ENCODE measurements around the gene FOXJ1.
"Not testable (repeated sequence)": the region's sequence is repeated elsewhere in the genome, so short reads cannot be mapped to it uniquely, and the experiment has no call there.

Gene FOXJ1

DNA sequence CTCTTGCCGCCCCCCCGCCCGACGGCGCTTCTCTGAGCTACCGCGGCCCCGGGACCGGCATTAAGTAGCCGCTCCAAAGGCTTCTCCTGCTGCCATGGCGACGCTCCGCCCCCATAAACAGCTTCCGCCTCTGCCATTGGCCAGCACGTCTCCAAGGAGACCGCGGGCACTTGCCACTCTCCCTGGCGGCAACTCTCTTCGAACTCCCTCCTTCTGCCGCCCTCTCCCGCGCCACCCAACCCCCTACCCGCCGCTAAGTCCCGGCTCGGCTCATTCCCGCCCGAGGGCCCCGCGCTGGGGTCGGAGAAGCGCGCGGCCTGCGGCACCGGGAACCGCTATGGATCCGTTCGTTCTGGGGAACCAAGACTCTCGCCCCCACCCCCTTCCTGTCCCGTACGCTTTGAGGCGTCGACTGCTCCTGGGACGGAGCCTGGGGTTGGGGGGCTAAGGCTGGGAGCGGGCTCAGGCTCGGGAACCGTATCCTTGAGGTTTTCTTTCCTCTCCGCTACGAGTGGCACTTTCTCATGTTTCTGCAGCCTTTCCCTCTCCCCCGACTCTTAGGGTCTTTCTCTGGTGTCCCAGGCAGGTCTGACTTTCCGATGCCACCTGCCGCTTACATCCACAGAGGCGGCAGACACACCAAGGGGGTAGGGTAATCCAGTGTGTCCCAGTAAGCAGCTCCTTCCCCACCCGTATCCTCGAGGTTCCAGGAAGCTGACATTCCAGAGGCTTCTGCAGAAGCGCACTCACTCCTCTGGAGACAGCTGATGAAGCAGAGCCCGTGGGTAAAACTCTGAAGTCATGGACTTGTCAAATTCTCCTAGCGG is at the start of gene FOXJ1:
Gene FOXJ1, minus strand, starts transcription at position 34 of the 827 bp plus-strand sequence. CDS start 850 bp downstream, outside the sequence.
- H3K27me3 ChIP-seq (ENCODE audit: control insufficient read depth in 1 of 2, insufficient read depth in 2 of 2, low read length in 2 of 2), result peaks cover 8 to 28% of the 10 kb centered on the region in 2 donors
- no peak within 1 kb of the TSS for H3K27ac ChIP-seq (ENCODE audit: low read depth, low read length)
- H3K4me3 ChIP-seq (ENCODE audit: low read depth in 1 of 2, low read length in 2 of 2), result peak within 1 kb of the TSS; percentile 60 to 71
- peaks cover 0 to 14% of the 10 kb centered on the region in 2 donors for H3K36me3 ChIP-seq (ENCODE audit: control insufficient read depth in 1 of 2, insufficient read depth in 2 of 2, low read length in 2 of 2)
- H3K9me3 ChIP-seq (ENCODE audit: control insufficient read depth in 1 of 2, low read length in 2 of 2), result no peaks in the 10 kb centered on the region
- H3K4me1 ChIP-seq (ENCODE audit: control insufficient read depth in 1 of 2, insufficient read depth in 2 of 2, low read length in 2 of 2), result peaks cover 20 to 40% of the 10 kb centered on the region in 2 donors
- H3K9ac ChIP-seq (ENCODE audit: low read depth in 1 of 2, low read length in 2 of 2), result peak within 1 kb of the TSS in 1 of 2 donors; percentile 47

GRCh38 chr17:76189741-76190140 is 48.7 kb upstream of the FOXJ1 start:
- Histone ChIP-seq H3K27me3 (ENCODE audit: control insufficient read depth in 1 of 2, insufficient read depth in 2 of 2, low read length in 2 of 2) (no peaks in the 10 kb centered on the region), H3K4me1 (ENCODE audit: control insufficient read depth in 1 of 2, insufficient read depth in 2 of 2, low read length in 2 of 2) (peaks cover 16 to 17% of the 10 kb centered on the region in 2 donors), H3K27ac (ENCODE audit: low read depth, low read length) (no peak overlapping the region), H3K4me3 (ENCODE audit: low read depth in 1 of 2, low read length in 2 of 2) (no peak overlapping the region), H3K9ac (ENCODE audit: low read depth in 1 of 2, low read length in 2 of 2) (no peak overlapping the region), H3K9me3 (ENCODE audit: control insufficient read depth in 1 of 2, low read length in 2 of 2) (no peaks in the 10 kb centered on the region), H3K36me3 (ENCODE audit: control insufficient read depth in 1 of 2, insufficient read depth in 2 of 2, low read length in 2 of 2) (no peaks in the 10 kb centered on the region)

DNA sequence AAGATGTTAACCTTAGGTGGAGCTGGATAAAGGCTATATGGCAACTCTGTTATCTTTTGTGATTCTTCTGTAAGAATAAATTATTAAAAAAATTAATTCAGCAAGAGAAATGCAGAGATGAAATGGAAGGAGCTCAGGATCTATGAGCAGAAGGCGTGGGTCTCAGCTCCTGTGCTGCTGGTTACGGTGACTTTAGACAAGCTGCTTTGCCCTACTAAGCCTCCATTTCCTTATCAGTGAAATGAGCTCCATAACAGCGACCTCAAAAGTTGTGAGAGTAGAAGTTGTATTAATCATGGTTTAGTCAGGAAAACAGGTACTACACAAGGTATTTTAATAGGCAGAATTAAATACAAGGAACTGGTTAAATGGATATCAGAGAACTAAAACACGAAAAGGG is 48.2 kb upstream of the FOXJ1 start:
- Histone ChIP-seq H3K9me3 (ENCODE audit: control insufficient read depth in 1 of 2, low read length in 2 of 2) (no peaks in the 10 kb centered on the region), H3K27ac (ENCODE audit: low read depth, low read length) (no peak overlapping the region), H3K27me3 (ENCODE audit: control insufficient read depth in 1 of 2, insufficient read depth in 2 of 2, low read length in 2 of 2) (no peaks in the 10 kb centered on the region), H3K36me3 (ENCODE audit: control insufficient read depth in 1 of 2, insufficient read depth in 2 of 2, low read length in 2 of 2) (no peaks in the 10 kb centered on the region), H3K9ac (ENCODE audit: low read depth in 1 of 2, low read length in 2 of 2) (no peak overlapping the region), H3K4me3 (ENCODE audit: low read depth in 1 of 2, low read length in 2 of 2) (no peak overlapping the region), H3K4me1 (ENCODE audit: control insufficient read depth in 1 of 2, insufficient read depth in 2 of 2, low read length in 2 of 2) (peaks cover 16 to 17% of the 10 kb centered on the region in 2 donors)

- Histone ChIP-seq H3K9me3 (ENCODE audit: control insufficient read depth in 1 of 2, low read length in 2 of 2) (no peaks in the 10 kb centered on the region), H3K27ac (ENCODE audit: low read depth, low read length) (no peak overlapping the region), H3K4me1 (ENCODE audit: control insufficient read depth in 1 of 2, insufficient read depth in 2 of 2, low read length in 2 of 2) (peaks cover 16 to 17% of the 10 kb centered on the region in 2 donors), H3K27me3 (ENCODE audit: control insufficient read depth in 1 of 2, insufficient read depth in 2 of 2, low read length in 2 of 2) (no peaks in the 10 kb centered on the region), H3K36me3 (ENCODE audit: control insufficient read depth in 1 of 2, insufficient read depth in 2 of 2, low read length in 2 of 2) (no peaks in the 10 kb centered on the region), H3K4me3 (ENCODE audit: low read depth in 1 of 2, low read length in 2 of 2) (no peak overlapping the region), H3K9ac (ENCODE audit: low read depth in 1 of 2, low read length in 2 of 2) (no peak overlapping the region)
These were observed 47.4 kb upstream of the FOXJ1 start for GRCh38 chr17:76188213-76189016.

GRCh38 chr17:76186774-76187173 is 45.7 kb upstream of the FOXJ1 start:
- H3K36me3 ChIP-seq (ENCODE audit: control insufficient read depth in 1 of 2, insufficient read depth in 2 of 2, low read length in 2 of 2); H3K27me3 ChIP-seq (ENCODE audit: control insufficient read depth in 1 of 2, insufficient read depth in 2 of 2, low read length in 2 of 2); H3K27ac ChIP-seq (ENCODE audit: low read depth, low read length); H3K4me3 ChIP-seq (ENCODE audit: low read depth in 1 of 2, low read length in 2 of 2); H3K9ac ChIP-seq (ENCODE audit: low read depth in 1 of 2, low read length in 2 of 2); H3K9me3 ChIP-seq (ENCODE audit: control insufficient read depth in 1 of 2, low read length in 2 of 2); H3K4me1 ChIP-seq (ENCODE audit: control insufficient read depth in 1 of 2, insufficient read depth in 2 of 2, low read length in 2 of 2): not testable (repeated sequence)

DNA sequence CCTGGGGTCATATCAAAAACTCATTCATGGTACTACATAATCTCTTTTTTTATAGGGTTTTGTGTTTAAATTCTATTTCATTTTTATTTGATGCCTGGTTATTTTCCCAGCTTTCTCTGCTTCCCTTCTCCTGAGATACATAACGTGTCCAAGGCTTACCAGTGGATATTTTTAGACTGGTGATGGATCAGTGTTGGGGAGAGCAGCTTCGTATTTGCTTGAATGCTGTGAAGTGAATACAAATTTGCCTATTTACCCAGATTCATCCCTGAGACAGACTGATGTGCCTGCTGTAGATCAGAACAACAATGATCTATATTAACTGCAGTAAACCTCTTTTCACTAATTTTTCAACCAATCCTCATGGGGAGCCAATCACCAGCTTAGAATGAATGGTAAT is 43.2 kb upstream of the FOXJ1 start:
- H3K4me1 ChIP-seq (ENCODE audit: control insufficient read depth in 1 of 2, insufficient read depth in 2 of 2, low read length in 2 of 2), result peaks cover 9 to 16% of the 10 kb centered on the region in 2 donors
- no peaks in the 10 kb centered on the region for H3K27me3 ChIP-seq (ENCODE audit: control insufficient read depth in 1 of 2, insufficient read depth in 2 of 2, low read length in 2 of 2)
- no peak overlapping the region for H3K27ac ChIP-seq (ENCODE audit: low read depth, low read length)
- no peak overlapping the region for H3K9ac ChIP-seq (ENCODE audit: low read depth in 1 of 2, low read length in 2 of 2)
- no peaks in the 10 kb centered on the region for H3K9me3 ChIP-seq (ENCODE audit: control insufficient read depth in 1 of 2, low read length in 2 of 2)
- no peak overlapping the region for H3K4me3 ChIP-seq (ENCODE audit: low read depth in 1 of 2, low read length in 2 of 2)
- no peaks in the 10 kb centered on the region for H3K36me3 ChIP-seq (ENCODE audit: control insufficient read depth in 1 of 2, insufficient read depth in 2 of 2, low read length in 2 of 2)

- Histone ChIP-seq H3K27me3 (ENCODE audit: control insufficient read depth in 1 of 2, insufficient read depth in 2 of 2, low read length in 2 of 2) (no peaks in the 10 kb centered on the region), H3K9me3 (ENCODE audit: control insufficient read depth in 1 of 2, low read length in 2 of 2) (no peaks in the 10 kb centered on the region), H3K4me1 (ENCODE audit: control insufficient read depth in 1 of 2, insufficient read depth in 2 of 2, low read length in 2 of 2) (peaks cover 0 to 7% of the 10 kb centered on the region in 2 donors), H3K27ac (ENCODE audit: low read depth, low read length) (no peak overlapping the region), H3K9ac (ENCODE audit: low read depth in 1 of 2, low read length in 2 of 2) (peak overlapping the region in 1 of 2 donors; percentile 27), H3K4me3 (ENCODE audit: low read depth in 1 of 2, low read length in 2 of 2) (no peak overlapping the region), H3K36me3 (ENCODE audit: control insufficient read depth in 1 of 2, insufficient read depth in 2 of 2, low read length in 2 of 2) (no peaks in the 10 kb centered on the region)
These were observed 41.1 kb upstream of the FOXJ1 start for GRCh38 chr17:76182016-76182764.

- H3K4me3 ChIP-seq (ENCODE audit: low read depth in 1 of 2, low read length in 2 of 2), result no peak overlapping the region
- H3K9me3 ChIP-seq (ENCODE audit: control insufficient read depth in 1 of 2, low read length in 2 of 2), result no peaks in the 10 kb centered on the region
- no peaks in the 10 kb centered on the region for H3K36me3 ChIP-seq (ENCODE audit: control insufficient read depth in 1 of 2, insufficient read depth in 2 of 2, low read length in 2 of 2)
These were observed 38.7 kb upstream of the FOXJ1 start for GRCh38 chr17:76179496-76180467.

DNA sequence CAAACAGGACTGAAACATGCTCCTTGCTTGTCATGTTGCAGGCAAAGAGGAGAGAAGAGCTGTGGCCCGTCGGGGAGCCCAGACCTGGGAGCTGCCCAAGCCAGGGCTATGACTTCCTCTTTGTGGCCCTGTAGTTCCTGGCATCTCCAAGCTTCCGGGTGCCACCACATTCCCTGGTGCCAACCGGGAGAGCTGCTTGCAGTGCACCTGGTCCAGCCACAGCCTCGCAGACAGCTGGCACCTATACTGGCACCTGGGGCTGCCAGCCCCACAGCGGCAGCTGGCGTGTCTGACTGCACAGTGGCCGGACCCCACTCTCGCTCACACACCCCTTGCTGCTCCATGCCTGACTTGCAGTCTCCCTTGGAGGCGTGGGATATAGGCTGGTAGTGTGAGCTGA is 37.1 kb upstream of the FOXJ1 start:
- H3K27ac ChIP-seq (ENCODE audit: low read depth, low read length), result no peak overlapping the region
- peaks cover 0 to 7% of the 10 kb centered on the region in 2 donors for H3K4me1 ChIP-seq (ENCODE audit: control insufficient read depth in 1 of 2, insufficient read depth in 2 of 2, low read length in 2 of 2)
- no peaks in the 10 kb centered on the region for H3K36me3 ChIP-seq (ENCODE audit: control insufficient read depth in 1 of 2, insufficient read depth in 2 of 2, low read length in 2 of 2)
- H3K9ac ChIP-seq (ENCODE audit: low read depth in 1 of 2, low read length in 2 of 2), result no peak overlapping the region
- no peaks in the 10 kb centered on the region for H3K9me3 ChIP-seq (ENCODE audit: control insufficient read depth in 1 of 2, low read length in 2 of 2)
- no peaks in the 10 kb centered on the region for H3K27me3 ChIP-seq (ENCODE audit: control insufficient read depth in 1 of 2, insufficient read depth in 2 of 2, low read length in 2 of 2)
- H3K4me3 ChIP-seq (ENCODE audit: low read depth in 1 of 2, low read length in 2 of 2), result no peak overlapping the region

More at GRCh38 chr17:76179496-76180467, 38.7 kb upstream of the FOXJ1 start:
- Histone ChIP-seq H3K9ac (ENCODE audit: low read depth in 1 of 2, low read length in 2 of 2) (no peak overlapping the region), H3K27ac (ENCODE audit: low read depth, low read length) (no peak overlapping the region), H3K4me1 (ENCODE audit: control insufficient read depth in 1 of 2, insufficient read depth in 2 of 2, low read length in 2 of 2) (peaks cover 0 to 7% of the 10 kb centered on the region in 2 donors), H3K27me3 (ENCODE audit: control insufficient read depth in 1 of 2, insufficient read depth in 2 of 2, low read length in 2 of 2) (no peaks in the 10 kb centered on the region)

Data from duodenal mucosa (tissue), 2 donors.